ENCODE measurements around the gene HOXB8.

Gene HOXB8

GRCh38 chr17:48588528-48588927, 26.6 kb downstream of the HOXB8 start:
- no peak for TF ChIP-seq TAF1 (IDR thresholded peaks at IDR 0.05; ENCODE audit: borderline replicate concordance, insufficient read depth, low read length)
- no peak for TF ChIP-seq REST (IDR thresholded peaks at IDR 0.05; ENCODE audit: insufficient read depth in 1 of 2, low read depth in 2 of 2, low read length in 2 of 2)

GRCh38 chr17:48588074-48588415, 27.0 kb downstream of the HOXB8 start:
- TF ChIP-seq TAF1 (IDR thresholded peaks at IDR 0.05; ENCODE audit: borderline replicate concordance, insufficient read depth, low read length), result no peak
- TF ChIP-seq SIN3A (IDR thresholded peaks at IDR 0.05; ENCODE audit: borderline replicate concordance, insufficient read depth, low read length), result no peak
- TF ChIP-seq FOXP2 (optimal IDR thresholded peaks at IDR 0.05; ENCODE audit: borderline replicate concordance, extremely low read depth, extremely low read length, insufficient read depth), result no peak
- TF ChIP-seq POLR2AphosphoS5 (IDR thresholded peaks at IDR 0.05; ENCODE audit: low read depth, low read length), result no peak
- TF ChIP-seq REST (IDR thresholded peaks at IDR 0.05; ENCODE audit: insufficient read depth in 1 of 2, low read depth in 2 of 2, low read length in 2 of 2), result no peak

DNA sequence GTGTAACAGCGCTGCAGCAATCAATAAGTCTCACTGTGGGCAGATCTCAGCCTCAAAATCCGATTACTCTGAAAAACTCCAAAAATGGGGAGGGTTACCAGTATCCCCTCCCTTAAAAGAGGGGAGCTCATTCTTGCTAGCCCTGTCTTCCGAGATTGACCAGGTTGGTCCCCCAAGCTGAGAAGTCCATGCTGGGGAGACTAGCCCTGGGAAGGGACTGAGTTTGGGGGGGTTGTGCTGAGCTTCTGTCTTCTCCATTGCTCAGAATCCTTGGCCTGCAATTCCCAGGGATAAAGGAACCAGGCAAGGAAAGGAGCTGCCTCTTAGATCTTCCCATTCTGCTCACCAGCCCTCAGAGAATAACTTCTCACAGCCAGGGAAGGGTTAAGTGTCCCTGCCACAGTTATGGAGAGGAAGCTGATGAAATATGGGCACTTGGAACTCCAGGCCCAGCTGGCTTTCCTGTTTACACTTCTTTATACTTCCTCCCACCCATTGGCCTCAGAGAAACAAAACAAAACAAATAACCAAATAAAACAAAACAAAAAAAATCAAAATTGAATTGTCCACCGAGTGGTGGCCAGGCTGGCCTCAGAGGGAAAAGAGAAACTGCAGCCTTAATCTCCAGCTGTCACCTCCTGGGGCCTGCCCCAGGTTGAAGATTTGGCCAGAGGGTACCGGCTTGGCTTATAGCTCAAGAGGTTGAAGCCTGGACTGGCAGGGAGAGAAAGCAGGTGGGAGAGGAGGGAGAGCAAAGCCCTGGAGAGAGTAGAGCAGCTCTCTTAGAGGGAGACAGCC, 27.6 kb downstream of the HOXB8 start:
- TF ChIP-seq FOXP2 (optimal IDR thresholded peaks at IDR 0.05; ENCODE audit: borderline replicate concordance, extremely low read depth, extremely low read length, insufficient read depth) (no peak), TAF1 (IDR thresholded peaks at IDR 0.05; ENCODE audit: borderline replicate concordance, insufficient read depth, low read length) (no peak), REST (IDR thresholded peaks at IDR 0.05; ENCODE audit: insufficient read depth in 1 of 2, low read depth in 2 of 2, low read length in 2 of 2) (no peak), POLR2AphosphoS5 (IDR thresholded peaks at IDR 0.05; ENCODE audit: low read depth, low read length) (no peak), SIN3A (IDR thresholded peaks at IDR 0.05; ENCODE audit: borderline replicate concordance, insufficient read depth, low read length) (no peak)

GRCh38 chr17:48586355-48587258, 28.5 kb downstream of the HOXB8 start:
- TF ChIP-seq FOXP2 (optimal IDR thresholded peaks at IDR 0.05; ENCODE audit: borderline replicate concordance, extremely low read depth, extremely low read length, insufficient read depth) (no peak), REST (IDR thresholded peaks at IDR 0.05; ENCODE audit: insufficient read depth in 1 of 2, low read depth in 2 of 2, low read length in 2 of 2) (no peak), TAF1 (IDR thresholded peaks at IDR 0.05; ENCODE audit: borderline replicate concordance, insufficient read depth, low read length) (no peak), SIN3A (IDR thresholded peaks at IDR 0.05; ENCODE audit: borderline replicate concordance, insufficient read depth, low read length) (no peak), POLR2AphosphoS5 (IDR thresholded peaks at IDR 0.05; ENCODE audit: low read depth, low read length) (no peak)
